ENCODE results near the gene CCL13.

The CCL13 gene

GRCh38 chr17:34364751-34365150, 8.5 kb downstream of the CCL13 start:
- DNase-seq = no peak

GRCh38 chr17:34365340-34365739, 9.1 kb downstream of the CCL13 start:
- no peak for DNase-seq

GRCh38 chr17:34366010-34366409, 9.7 kb downstream of the CCL13 start:
- DNase-seq = no peak

GRCh38 chr17:34366529-34367107, 10.3 kb downstream of the CCL13 start:
- no peak for DNase-seq

GRCh38 chr17:34367486-34368195, 11.4 kb downstream of the CCL13 start:
- no peak for DNase-seq

GRCh38 chr17:34368196-34368945, 12.1 kb downstream of the CCL13 start:
- no peak for DNase-seq

- no peak for DNase-seq
These were observed 12.7 kb downstream of the CCL13 start for GRCh38 chr17:34368946-34369500.

- no peak for DNase-seq
These were observed 13.3 kb downstream of the CCL13 start for GRCh38 chr17:34369571-34369970.

GRCh38 chr17:34370376-34370996, 14.2 kb downstream of the CCL13 start:
- no peak for DNase-seq

- DNase-seq = no peak
These were observed 14.7 kb downstream of the CCL13 start for GRCh38 chr17:34370997-34371395.

GRCh38 chr17:34371405-34372100, 15.3 kb downstream of the CCL13 start:
- no peak for DNase-seq

GRCh38 chr17:34374457-34374856, 18.2 kb downstream of the CCL13 start:
- DNase-seq = no peak

- no peak for DNase-seq
These were observed 19.2 kb downstream of the CCL13 start for GRCh38 chr17:34375426-34375997.

GRCh38 chr17:34377078-34377823, 21.0 kb downstream of the CCL13 start:
- no peak for DNase-seq

GRCh38 chr17:34378664-34379101, 22.4 kb downstream of the CCL13 start:
- no peak for DNase-seq

- no peak for DNase-seq
These were observed 23.6 kb downstream of the CCL13 start for GRCh38 chr17:34379868-34380267.

- no peak for DNase-seq
These were observed 26.4 kb downstream of the CCL13 start for GRCh38 chr17:34382621-34383124.

GRCh38 chr17:34383216-34383615, 26.9 kb downstream of the CCL13 start:
- no peak for DNase-seq

GRCh38 chr17:34384271-34384670, 28.0 kb downstream of the CCL13 start:
- DNase-seq = no peak

GRCh38 chr17:34384822-34385605, 28.7 kb downstream of the CCL13 start:
- DNase-seq = no peak

Measured in effector CD4-positive, alpha-beta T cell (primary cell).